Stimulated activated CD4-positive, alpha-beta T cell treated with anti-CD3 and anti-CD28 coated beads, Interleukin-12 subunit alpha, Interleukin-12 subunit beta, amount 100 ng/mL, for 48 hours (primary cell): ENCODE data around the gene HNRNPF.
"Not testable (repeated sequence)": the region's sequence is repeated elsewhere in the genome, so short reads cannot be mapped to it uniquely, and the experiment has no call there.

Source experiments
- DNase-seq, 3 donors: peaks; one replicate each; pipeline ENCODE4 v3.0.0-alpha.2; 2020; ENCODE audit warnings: low read depth in 2 of 3, low spot score in 1 of 3

Gene HNRNPF

DNA sequence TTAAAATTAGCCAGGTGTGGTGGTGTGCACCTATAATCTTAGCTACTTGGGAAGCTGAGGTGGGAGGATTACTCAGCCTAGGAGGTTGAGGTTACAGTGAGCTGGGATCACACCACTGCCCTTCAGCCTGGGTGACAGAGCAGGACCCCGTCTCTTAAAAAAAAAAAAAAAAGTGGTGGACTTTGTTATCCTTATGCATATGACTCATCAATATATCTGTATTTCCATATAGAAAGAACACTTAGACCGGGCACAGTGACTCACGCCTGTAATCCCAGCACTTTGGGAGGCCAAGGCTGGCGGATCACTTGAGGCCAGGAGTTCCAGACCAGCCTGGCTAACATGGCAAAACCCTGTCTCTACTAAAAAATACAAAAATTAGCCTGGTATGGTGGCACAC is 13.0 kb upstream of the HNRNPF start:
- DNase-seq: not testable (repeated sequence)

DNA sequence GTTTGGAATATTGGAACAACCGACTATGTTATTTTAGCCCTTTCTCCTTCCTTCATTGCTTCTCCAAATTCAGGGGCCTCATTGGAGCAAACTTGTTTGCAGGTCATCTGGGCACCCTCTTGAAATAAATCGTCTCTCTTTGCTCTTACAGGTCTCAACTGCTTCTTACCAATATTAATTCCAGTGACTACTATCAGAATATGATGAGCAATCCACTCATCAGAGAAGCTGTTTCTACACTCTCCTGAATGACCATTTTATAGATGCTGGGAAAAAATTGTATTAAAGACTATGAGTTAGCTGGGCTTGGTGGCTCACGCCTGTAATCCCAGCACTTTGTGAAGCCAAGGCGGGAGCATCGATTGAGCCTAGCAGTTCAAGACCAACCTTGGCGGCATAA is 12.5 kb upstream of the HNRNPF start:
- no peak for DNase-seq

DNA sequence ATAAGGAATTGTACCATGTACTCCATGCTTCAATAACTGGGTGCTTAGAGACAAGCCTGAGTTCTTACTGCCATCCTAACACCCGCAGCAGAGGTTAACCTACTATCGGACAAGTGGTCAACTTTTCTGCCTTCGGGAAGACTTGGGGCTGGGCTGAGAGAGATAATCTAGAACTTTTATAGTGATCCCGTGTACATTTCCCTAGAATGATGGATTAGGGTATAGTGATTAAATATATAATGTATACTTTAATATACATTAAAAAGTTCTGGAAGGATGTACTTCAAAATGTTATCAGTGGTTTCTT is 12.2 kb upstream of the HNRNPF start:
- no peak for DNase-seq

DNA sequence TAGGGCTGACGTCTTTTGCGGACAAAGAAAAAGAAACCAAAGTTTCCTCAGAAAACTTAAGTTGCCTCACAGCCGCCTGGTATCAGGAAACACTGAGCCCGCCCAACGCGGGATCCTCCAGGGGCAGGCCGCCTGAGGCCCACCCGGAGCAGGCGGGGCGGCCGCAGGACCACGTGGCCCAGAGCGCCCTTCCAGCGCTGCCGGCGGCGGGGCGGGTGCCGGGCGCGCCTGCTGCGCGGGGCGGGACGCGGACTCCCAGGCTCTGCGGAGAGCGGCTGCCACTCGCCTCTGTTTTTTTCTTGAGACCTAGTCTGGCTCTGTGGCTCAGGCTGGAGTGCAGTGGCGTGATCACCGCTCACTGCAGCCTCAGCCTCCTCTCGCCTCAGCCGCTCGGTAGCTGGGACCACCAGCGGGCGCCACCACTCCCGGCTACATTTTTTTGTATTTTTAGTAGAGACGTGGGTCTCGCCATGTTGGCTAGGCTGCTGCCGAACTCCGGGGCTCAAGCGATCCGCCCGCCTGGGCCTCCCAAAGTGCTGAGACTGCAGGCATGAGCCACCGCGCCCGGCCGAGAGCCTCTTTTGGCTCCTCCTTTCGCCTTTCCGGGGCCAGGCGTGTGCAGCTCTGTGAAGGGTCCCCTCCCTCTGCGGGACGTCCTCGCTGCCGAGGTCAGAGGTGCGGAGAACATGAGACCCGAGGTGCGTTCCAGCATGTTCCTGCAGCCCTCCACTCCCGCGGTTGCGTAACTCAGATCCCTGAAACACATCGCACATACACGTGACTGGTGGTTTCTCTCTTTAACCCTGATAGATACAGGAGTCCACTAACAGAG is 11.6 kb upstream of the HNRNPF start:
- DNase-seq: peak in 2 of 3 donors; percentile 77

DNA sequence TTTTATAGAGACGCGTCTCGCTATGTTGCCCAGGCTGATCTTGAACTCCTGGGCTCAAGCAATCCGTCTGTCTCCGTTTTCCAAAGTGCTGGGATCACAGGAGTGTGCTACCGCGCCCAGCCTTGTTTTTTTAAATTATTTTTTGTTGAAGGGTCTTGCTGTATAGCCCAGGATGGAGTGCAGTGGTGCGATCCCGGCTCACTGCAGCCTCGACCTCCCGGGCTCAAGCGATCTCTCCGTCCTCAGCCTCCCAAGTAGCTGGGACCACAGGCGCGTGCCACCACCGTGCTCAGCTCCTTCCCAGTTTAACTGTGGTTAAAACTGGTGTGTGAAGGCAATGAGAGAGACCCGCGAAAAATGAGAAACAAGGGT is 11.0 kb upstream of the HNRNPF start:
- no peak for DNase-seq

DNA sequence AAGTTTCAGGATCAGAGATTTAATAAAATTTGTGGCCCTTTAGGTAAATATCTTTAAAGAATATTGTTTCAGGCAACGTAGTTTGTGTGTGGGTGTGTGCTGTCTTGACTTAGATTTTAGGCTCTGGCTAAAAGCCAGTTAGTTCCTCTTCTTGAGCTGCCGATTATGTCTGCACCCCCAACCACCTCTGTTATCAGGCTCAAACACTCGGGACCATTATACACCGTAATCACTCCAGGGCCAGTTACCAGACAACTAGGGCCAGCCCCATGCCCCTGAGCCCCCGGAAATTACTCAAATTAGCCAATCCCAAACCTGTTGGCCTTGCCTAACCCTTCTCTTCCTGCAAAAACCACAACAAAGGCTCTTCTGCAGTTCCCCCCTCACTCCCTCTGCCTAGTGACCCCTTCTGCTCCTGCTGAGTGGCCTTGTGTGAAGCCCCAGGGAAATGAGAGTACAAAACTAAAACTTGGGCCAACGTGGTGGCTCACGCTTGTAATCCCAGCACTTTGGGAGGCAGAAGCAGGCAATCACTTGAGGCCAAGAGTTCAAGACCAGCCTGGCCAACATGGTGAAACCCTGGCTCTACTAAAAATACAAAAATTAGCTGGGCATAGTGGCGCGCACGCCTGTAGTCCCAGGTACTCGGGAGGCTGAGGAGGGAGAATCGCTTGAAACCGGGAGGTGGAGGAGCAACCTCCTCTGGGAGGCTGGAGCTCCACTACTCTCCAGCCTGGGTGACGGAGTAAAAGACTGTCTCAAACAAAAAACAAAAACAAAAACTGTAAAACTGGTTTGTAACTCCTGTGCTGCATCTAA is 9.2 kb upstream of the HNRNPF start:
- DNase-seq: no peak

DNA sequence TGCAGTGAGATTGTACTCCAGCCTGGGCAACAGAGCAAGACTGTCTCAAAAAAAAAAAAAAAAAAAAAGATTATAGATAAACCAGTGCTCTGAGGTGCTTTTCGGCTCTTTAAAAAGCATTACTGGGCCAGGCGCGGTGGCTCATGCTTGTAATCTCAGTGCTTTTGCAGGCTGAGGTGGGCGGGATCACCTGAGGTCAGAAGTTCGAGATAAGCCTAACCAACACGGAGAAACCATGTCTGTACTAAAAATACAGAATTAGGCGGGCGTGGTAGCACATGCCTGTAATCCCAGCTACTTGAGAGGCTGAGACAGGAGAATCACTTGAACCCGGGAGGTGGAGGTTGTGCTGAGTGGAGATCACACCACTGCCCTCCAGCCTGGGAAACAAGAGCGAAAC is 6.6 kb upstream of the HNRNPF start:
- no peak for DNase-seq

DNA sequence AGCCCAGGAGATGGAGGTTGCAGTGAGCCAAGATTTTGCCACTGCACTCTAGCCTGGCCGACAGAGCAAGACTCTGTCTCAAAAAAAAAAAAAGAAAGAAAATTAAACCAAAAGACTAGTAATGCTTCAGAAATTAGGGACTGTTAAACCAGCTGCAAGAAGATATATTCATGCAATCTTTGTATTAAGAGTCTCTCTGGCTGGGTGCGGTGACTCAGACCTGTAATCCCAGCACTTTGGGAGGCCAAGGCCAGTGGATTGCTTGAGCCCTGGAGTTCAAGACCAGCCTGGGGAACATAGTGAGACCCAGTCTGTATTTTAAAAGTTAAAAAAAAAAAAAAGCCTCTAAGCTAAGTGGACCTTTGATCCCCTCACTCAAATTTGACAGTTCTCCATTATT is 2.5 kb upstream of the HNRNPF start:
- DNase-seq: no peak

DNA sequence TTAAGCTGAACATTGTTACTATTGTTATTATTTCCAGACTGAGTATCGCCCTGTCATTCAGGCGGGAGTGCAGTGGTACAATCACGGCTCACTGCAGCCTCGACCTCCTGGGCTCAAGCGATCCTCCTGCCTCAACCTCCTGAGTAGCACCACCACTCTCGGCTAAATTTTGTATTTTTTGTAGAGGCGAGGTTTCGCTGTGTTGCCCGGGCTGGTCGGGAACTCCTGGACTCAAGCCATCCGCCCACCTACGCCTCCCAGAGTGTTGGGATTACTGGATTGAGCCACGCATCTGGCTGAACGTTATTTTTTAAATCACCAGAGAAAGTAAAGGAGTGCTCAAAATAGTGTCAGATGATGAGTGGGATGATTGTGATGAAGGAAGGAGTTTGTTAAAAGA is 1.4 kb upstream of the HNRNPF start:
- DNase-seq: no peak

DNA sequence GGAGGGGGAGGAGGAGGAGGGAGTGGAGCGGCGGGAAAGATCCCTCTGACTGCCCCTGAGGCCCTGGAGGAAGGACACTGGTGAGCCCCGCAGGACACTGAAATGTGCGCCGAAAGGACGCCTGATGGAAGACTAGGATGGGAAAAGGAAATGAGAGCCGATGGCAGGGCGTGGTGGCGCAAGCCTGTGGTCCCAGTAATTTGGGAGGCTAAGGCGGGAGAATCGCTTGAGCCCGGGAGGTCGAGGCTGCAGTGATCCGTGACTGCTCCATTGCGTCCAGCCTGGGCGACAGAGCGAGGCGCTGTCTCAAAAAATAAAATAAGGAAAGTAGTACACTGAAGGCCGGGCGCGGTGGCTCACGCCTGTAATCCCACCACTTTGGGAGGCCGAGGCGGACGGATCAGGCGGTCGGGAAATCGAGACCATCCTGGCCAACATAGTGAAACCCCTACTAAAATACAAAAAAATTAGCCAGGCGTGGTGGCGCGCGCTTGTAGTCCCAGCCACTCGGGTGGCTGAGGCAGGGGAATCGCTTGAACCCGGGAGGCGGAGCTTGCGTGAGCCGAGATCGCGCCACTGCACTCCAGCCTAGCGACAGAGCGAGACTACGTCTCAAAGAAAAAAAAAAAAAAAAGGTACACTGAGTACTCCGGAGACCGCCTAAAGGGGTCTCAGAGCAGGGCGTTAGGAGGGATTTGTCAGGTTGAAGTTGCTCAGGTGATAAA is 561 bp upstream of the HNRNPF start:
- DNase-seq: peak in 2 of 3 donors; percentile 63 to 70

DNA sequence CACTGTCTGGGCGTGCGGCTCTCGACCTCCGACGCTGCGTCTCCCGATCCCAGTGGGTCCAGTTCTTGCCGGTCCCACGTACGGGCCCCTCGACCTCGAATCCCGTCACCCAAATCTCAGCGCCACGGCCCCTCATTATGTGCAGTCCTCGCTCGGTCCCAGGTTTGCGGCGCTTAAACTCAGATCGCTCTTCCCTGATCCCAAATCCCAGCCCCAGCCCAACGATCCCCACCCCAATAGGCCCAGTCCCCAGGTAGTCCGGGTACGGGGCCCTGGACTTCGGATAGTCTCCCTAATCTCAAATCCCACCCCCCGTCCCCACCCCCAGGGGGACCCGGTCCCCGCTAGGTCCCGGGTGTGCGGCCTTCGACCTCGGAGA is 666 bp downstream of the HNRNPF start:
- DNase-seq: no peak

DNA sequence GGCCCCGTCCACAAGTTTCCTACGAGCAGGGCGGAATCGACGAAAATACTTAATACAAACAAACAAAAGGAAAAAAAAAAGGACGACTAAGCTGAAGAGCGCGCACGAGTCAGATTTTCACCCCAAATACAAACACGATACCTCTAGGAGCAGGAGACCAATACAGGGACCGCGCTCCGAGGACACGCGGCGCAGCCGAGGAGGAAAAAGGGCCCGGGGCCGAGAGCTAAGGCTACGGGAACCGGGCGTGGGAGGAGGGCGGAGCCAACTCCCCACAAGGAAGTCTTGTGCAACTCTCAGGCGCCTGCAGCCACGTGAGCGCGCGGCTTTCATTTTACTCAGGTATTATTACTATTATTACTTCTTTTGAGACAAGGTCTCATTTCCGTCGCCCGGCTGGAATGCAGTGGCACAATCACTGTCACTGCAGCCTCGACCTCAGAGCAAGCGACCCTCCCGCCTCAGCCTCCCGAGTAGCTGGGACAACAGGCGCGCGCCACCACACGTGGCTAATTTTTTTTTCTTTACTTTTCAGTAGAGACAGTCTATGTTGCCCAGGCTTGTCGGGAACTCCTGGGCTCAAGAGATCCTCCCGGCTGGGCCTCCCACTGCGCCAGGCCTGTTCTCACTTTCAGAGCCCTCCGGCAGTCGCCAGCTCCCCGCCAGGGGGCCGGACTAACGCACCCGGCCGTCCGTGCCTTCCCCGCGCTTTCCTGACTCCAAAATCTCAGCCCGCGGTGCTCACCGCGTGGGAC is 1.2 kb downstream of the HNRNPF start:
- DNase-seq: peak; percentile 88 to 91 (median 88)

DNA sequence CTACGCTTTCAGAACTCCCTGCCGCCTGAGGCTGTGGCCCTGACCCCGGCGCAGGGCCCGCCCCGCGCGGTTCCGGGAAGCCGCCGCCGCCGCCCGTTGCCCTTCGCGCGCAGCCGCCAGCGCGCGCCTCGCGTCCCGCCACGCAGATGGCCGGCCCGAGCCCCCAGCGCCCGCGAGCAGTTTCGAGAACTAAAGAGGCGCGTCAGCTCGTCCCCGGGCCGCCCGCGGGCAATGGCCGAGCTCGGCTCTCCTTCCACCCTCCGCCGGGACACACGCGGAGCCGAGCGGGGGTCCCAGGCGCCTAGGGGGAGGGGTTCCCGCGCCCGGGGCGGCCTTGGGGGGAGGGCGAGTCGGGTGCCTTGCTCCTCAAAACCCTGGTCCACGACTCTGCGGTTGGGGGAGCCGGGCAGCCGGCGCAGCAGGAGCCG is 1.8 kb downstream of the HNRNPF start:
- DNase-seq: peak in 1 of 3 donors; percentile 49

DNA sequence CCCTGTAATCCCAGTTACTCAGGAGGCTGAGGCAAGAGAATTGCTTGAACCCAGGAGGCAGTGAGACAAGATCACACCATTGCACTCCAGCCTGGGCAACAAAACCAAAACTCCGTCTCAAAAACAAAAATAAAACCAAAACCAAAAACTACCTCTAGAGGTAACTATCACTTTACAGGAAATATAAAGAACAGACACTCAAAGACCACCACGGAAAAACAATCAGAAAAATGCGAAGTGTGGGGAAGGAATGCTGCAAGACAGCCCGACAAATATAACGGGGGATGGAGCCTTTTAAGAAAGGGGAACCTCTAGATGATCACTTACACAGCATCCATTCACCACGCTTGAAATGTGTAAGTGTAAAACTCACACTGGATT is 4.3 kb downstream of the HNRNPF start:
- DNase-seq: no peak

DNA sequence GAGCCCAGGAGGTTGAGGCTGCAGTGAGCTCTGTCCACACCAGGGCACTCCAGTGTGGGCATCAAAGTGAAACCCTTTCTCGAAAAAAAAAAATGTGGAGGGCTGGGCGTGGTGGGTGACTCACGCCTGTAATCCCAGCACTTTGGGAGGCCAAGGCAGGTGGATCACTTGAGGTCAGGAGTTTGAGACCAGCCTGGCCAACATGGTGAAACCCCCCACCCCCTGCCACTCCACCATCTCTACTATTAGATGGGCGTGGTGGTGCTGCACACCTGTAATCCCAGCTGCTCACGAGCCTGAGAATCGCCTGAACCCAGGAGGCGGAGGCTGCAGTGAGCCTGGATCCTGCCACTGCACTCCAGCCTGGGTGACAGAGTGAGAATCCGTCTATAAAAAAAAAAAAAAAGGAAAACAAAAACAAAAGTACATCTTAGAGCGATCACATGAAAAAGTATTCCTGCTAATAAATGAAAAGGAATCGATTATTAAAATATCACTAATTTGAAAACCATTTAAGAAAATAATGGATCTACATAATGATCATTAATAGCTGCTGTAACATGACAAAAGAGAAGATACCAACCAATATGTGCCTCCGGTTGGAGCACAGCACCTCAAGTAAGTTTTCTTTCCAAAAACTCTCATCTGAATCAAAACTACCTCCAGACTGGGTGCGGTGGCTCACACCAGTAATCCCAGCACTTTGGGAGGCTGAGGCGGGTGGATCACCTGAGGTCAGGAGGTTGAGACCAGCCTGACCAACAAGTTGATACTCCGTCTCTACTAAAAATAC is 4.9 kb downstream of the HNRNPF start:
- no peak for DNase-seq

DNA sequence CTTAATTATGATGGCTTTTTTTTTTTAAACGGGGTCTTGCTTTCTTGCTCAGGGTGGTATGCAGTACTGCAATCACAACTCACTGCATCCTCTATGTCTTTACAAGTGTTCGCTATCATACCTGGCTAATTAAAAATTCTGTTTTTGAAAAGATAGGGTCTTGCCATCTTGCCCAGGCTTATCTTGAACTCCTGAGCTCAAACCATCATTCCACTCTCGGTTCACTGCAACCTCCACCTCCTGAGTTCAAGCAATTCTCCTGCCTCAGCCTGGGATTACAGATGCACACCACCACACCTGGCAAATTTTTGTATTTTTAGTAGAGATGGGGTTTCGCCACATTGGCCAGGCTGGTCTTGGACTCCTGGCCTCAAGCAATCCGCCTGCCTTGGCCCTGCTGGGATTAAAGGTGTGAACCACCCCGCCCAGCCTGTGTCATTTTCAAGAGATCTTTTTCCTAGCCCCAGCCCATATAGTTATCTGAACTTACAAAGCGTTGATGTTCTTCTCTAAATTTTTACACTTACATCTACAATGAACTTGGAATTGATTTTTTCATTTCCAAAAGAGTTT is 6.0 kb downstream of the HNRNPF start:
- DNase-seq: no peak

DNA sequence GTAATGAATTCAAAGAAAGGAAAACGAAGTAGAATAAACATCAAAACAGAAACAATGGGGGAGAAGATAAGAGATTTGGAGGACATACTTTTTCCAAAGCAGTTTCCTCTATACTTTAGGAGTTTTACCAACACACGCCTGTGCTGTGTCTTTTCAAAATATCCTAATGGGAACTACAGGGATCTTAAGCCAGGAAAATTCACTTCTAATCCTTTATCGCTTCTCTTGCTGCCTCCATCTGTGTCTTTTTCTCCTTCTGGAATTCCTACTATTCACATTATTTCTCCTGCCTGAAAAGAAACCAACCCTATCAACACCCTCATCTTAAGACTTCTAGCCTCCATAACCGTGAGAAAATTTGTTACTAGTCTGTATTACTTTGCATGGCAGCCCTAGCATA is 6.8 kb downstream of the HNRNPF start:
- no peak for DNase-seq

DNA sequence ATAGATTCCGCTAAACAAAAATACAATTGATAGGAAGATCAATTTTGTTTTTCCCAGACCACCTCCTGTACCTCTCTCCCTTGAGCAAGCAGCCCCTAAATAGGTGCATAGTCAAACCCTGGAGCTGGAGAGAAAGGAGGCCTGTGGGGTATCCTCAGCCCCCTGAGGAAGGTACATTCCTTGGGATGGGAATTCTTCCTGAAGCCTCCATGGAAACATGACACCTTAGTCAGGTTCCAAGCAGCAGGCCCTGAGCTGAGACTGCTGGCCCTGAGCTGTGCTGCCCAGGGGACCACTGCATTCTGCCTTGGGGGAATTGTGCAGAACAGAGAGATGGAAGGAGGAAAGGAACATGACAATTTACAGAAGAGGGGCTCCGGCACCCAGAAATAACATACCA is 7.4 kb downstream of the HNRNPF start:
- no peak for DNase-seq

DNA sequence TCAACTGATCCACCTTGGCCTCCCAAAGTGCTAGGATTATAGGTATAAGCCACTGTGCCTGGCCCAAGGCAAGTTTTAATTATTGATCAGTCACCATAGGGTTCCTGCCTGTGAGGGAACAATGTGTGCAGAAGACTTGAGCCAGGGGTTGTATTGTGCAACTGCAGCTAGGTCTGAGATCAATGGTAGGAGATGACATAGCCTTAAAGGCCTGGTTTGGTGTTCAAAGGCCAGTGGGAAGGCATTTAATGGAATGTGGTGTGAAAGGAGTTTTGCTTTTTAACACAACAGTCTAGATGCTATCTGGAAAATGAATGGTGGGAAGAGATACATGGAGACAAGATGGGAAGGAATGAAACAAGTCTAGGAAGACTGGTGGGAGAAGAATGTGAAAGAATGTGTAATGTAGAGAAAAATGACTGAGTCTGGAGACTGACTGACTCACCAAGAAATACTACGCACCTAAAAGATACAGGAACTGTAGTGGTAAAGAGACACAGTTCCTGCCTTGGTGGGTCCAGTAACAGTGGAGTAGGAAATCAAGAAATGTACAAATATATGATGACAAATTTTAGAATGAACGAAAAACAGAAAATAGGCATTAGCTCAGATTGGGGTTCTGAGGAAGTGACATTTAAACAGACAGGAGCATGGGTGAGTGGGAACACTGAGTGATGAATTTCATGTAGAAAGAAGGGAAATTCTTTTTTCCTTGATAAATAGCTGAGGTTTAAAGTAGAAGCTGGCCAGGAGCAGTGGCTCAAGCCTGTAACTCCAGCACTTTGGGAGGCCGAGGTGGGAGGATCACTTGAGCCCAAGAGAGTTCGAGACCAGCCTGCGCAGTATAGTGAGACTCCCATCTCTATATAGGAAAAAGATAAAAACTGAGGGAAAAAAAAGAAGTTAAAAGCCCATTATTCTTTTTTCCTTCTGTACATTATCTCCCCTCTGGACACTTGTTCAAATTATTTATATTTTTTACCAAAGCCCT is 9.4 kb downstream of the HNRNPF start:
- no peak for DNase-seq
